HG02852 (cell line): ENCODE measurements around the gene ZBTB42.

Source experiments
- ATAC-seq: cut with Tn5 transposase; IDR thresholded peaks from one replicate; pipeline ENCODE4 v1.9.1; 2021; ENCODE audit warnings: mild to moderate bottlenecking, moderate library complexity; ENCODE audit not compliant: unreplicated experiment

Gene ZBTB42

DNA sequence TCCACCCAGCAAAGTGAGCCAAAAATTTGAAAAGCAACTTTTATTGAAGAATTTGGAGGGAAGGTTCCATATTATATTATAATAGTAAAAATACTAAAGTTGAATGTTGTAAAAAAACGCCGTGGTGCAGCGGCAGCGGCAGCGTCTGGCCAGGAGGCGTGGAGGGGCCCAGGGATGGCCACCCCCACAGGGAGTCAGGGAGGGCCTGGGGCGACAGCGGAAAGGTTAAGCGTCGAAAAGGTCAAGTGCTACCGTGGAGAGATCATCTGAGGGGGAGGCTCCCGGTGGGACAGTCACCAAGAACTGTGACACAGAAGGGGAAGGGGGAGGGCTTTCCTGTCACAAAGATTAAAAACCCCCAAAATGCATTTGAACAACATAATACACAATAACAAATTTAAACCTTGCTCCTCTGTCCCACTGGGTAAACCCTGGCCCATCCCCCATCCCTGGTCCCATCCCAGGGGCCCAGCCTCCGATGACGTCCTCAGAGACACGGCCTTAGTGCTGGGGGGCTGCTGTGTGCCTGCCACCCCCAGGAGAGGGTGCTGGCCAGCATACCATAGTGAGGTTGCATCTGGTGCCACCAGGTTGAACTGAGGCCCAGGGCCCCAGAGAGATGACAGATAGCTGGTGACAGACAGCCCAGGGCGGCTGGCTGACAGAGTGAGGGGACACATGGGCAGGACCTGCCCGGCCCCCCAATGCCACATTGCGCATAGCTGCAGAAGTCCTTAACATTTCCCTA, 31.4 kb upstream of the ZBTB42 start:
- no peak for ATAC-seq

DNA sequence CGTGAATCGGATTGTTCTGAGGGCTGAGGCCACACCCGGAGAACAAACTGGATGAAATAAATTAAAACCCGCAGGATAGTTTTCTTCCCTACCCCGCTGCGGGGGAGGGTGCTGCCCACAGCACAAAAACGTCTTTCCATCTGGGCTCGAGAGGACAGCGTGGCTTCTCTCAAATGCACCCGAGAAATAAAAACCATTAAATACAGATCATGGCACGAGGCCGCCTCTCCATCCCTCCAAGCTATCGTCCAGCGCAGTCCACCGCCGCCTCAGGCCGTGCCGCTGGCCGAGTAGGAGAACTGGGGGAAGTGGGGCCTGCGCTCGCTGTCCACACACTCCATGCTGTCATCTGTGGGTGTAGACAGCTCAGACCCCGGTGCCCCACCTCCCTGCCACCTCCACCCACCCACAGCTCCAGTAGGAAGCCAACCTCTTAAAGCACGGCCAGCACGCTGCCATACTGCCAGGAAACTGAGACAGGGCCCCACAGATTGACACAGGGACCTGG, 30.8 kb upstream of the ZBTB42 start:
- ATAC-seq, result no peak

DNA sequence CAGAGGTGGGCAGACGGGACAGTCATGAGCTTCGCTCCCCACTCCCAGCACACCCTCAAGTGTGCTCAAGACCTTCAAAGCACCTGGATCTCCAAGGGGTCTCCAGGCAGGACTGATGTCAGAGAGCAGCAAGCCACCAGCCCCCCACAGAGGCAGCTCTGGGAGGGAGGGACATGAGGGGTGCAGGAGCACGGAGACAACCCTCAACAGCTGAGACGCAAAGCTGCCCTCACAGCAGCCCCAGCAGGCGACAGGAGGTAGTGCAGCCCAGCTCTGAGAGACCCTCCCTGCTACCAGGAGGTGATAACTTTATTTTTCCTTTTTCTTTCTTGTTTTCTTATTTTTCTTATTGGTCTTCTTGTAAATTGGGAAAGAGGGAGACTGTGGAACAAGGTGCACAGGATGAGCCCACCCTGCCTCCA, 30.0 kb upstream of the ZBTB42 start:
- no peak for ATAC-seq

DNA sequence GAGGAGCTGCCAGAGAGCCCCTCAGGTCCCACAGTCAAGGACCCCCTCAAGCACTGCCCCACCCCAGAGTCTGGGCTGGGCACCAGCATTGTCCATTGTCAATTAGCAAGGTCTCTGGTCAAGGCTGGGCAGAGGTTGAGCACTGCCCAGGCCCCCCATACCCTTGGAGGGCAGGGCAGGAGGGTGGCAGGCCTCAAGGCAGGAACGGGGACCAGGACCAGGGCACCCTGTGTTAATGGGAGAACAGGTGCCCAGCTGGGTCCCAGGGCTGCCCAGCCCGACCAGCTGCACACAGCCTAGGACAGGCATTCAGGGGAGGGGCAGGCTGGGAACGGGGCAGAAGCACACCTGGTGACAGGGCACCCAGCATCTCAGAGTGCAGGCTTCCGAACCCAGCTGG, 29.5 kb upstream of the ZBTB42 start:
- ATAC-seq, result no peak

DNA sequence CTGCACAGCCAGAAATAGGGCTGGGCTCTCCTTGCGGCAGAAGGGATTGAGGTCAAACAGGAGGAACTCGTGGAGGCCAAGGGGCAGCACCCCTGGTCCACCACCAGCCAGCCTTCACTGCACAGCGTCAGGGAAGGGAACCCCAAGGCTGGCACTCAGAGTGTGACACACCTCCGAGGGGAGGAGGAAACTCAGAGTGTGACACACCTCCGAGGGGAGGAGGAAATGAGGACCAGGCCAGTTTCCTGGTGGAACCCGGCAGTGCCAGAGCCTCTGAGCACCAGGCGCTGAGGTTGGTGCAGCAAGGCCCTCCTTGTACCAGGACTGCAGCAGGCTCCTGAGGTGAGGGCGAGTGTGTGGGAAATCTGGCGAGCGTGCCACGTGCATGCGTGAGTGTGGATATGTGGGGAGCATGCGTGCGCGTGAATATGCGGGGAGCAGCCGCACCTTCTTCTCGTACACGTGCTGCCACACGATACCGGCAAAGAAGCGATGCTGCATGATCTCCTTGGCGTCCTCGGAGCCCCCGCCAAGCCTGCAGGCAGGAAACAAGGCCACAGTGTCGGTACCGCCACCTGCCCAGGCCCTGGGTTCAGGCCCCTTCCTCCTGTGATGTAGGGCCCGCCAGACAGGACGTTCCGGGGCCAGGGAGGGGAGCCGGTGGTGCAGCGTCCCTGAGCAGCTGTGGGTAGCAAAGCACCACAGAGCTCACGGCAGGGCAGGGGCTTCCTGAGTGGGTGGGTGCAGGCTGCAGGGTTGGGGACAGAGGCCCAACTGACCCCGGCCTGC, 28.8 kb upstream of the ZBTB42 start:
- no peak for ATAC-seq

DNA sequence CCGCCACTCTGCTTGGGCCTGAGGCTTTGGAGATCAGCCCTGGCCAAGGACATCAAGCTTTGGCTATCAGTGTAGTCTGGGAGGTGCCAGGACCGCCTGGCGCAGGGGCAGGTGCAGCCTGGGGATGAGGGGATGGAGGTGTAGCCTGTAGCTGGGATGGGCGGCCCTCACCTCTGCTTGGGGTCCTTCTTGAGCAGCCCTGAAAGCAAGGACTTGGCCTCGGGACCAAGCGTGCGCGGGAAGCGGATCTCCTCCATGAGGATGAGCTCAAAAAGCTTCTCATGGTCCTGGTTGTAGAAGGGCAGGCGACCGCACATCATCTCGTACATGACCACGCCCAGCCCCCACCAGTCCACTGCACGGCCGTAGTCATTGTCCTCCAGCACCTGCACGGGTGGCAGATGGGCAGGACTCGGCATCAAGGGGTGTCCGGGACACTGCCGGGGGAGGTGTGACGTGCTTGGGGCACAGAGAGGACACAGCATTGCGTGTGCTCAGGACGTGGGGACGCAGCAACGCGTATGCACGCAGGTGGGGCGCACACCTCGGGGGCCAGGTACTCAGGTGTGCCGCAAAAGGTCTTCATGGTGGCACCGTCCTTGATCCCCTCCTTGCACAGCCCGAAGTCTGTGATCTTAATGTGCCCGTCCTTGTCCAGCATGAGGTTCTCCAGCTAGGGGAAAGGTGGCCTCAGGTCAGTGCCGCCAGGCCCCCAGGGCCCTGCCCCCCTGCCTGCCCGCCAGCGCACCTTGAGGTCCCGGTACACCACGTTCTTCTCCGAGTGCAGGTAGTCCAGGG, 28.0 kb upstream of the ZBTB42 start:
- no peak for ATAC-seq

DNA sequence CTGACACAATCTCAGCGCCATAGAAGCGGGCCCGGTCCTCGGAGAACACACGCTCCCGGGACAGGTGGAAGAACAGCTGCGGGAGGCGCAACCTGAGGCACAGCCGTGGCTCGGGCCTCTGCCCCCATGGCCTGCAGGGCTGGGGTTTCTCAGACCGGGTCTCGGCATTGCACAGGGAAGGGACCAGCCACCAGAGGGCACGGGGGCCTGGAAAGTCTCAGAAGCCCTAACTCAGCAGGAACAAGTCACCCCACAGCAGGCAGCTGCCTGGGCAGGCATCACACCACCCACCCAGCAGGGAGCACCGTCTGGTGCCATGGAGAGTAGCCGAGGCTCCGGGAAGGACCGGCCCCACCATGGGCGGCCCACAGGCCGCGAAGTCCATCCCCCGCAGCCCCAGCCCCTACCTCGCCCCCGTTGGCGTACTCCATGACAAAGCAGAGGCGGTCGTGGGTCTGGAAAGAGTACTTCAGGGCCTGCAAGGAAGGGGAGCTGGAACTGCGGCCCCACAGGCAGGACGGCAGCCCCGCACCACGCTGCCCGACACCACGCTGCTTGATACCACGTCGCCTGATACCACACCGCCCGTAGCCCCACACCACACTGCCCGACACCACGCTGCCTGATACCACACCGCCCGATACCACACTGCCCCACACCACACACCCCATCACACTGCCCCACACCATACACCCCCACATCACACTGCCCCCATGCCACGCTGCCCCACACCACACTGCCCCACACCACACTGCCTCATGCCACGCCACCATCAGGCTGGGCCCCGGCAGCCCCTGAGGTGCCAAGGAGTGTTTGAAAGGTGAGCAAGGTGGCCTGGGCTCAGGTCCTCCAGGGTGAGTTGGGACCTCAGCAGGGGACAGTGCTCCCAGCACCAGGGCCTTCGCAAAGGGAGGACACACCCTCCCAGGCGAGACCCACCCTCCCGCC, 27.1 kb upstream of the ZBTB42 start:
- no peak for ATAC-seq

DNA sequence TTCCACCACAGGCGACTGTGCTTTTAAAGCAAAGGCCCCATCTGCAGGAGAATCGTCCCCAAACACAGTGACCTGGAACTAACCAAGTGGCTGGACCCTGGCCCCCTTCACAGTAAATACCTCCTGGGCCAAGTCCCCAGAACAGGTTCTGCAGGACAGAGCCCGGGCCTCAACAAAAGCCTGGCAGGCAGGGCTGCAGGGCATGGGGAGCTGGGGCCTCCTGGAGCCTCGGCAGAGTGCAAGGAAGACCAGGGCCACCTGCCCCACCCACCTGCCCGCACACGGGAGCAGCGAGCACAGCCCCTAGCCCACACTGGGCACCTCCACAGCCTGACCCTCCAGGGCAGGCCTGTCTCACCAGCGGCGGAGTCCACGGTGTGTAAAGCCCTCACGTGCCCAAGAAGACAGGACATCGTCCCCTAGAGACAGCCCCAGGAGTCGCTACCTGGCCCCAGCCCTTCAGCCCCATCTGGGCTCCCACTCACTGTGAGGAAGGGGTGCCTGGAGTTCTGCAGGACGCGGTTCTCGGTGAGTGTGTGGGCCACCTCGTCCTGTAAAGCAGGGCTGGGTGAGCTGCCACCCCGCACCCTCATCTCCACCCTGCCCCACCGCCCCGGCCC, 26.3 kb upstream of the ZBTB42 start:
- ATAC-seq, result no peak

DNA sequence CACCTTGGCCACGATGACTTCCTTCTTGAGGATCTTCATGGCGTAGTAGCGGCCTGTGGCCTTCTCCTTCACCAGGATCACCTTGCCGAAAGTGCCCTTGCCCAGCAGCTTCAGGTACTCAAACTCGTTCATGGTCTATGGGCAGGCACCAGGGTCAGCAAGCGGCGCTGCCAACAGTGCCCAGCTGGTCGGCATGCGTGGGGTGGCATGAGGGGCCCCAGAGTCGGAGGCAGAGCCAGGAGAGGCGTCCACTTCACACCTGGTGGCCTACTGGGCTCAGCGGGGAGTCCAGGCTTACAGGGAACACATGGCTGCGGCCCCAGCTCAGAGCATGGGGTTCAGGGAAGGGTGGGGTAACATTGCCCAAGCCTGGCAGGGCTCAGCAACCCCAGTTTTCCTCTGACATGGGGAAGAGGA, 25.8 kb upstream of the ZBTB42 start:
- ATAC-seq, result no peak

DNA sequence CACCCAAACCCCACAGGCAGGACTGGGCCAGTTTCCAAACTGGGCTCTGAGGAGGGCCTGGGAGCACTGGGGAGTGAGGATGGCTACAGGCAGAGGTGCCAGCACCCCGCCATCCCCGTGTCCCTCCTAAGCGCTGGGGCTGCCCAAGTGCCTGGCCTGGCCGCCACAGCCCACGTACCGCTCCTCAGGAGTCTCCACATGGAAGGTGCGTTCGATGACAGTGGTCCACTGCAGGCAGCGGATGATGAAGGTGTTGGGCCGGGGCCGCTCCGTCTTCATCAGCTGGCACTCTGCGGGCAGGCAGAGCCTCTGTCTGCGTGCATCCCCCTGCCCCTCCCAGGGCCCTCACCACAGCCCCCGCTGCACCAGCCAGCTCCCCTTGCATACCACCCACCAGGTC, 24.4 kb upstream of the ZBTB42 start:
- no peak for ATAC-seq

DNA sequence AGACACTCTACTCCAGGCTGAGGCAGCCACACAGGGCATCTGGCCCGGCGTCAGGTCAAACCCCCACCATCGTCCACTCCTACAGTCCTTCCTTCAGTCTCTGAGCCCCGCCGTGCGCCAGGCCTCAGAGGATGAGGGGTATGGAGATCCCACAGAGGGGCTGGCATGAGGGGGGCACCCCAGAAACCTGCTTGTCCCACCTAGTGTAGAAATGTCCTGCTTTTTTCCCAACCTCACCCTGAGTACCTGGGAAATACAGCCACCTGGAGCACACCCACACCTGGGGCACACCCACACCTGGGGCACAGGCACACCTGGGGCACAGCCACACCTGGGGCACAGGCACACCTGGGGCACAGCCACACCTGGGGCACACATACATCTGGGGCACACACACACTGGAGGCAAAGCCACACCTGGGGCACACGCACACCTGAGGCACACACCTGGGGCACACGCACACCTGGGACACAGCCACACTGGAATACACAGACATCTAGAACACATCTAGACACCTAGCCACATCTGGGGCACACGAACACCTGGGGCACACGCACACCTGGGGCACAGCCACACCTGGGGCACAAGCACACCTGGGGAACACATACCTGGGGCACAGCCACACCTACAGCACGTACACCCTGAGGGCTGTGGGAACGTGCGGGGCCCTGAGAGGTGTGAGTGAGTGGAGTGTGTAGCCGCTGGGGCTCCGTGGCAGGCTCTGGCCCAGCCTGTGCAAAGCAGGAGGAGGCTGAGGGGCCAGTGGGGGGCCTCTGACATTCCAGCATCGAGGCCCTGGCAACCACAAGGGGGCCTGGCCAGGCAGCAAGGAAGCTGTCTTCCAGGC, 23.7 kb upstream of the ZBTB42 start:
- ATAC-seq, result no peak

DNA sequence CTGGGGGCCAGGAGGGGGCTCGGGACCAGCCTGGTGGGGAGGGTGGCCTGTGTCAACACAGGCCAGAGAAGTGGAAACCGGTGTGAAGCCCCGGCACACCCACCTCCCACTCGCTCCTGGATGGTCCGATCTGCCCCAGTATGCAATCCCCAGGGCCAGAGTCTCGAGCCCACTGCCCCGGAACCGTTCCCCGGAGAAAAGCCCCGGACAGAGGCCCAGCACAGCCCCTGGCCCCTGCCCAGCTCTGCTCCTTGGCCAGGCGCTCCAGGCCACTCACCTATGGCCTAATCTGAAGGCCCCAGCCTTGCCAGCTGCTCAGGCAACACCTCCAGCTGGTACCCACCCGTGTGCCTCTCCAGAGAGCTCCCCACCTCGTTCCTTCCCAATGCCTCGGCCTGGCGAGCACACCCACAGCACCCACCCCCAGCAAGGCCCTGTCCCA, 23.1 kb upstream of the ZBTB42 start:
- ATAC-seq, result no peak

DNA sequence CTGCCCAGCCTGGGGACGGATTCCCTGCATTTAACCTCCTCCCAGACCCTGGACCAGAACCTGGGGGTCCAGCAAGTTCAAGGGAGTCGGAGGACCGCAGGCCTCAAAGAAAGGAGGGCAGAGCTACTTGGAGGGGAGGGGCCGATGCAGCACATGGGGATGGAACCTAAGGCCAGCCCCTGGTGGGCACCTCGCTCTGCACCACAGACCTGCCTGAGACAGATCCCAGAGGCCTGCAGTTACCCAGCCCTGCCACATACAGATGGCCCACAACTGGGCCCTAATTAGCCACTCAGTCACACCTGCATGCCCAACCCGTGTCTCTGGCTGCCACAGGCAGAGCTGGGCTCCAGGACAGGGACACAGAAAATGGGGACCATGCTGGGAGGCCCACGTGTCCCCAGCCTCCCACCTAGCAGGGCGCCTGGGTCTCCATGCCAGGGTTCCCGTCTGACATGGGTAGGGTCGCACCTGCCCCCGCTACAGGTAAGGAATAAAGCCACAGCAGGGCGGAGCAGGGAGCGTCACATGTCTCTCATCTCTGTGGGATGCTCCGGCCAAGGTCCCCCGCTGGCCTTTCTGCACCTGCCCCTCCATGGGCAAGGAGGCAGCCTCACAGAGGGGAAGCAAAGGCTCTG, 22.1 kb upstream of the ZBTB42 start:
- no peak for ATAC-seq

DNA sequence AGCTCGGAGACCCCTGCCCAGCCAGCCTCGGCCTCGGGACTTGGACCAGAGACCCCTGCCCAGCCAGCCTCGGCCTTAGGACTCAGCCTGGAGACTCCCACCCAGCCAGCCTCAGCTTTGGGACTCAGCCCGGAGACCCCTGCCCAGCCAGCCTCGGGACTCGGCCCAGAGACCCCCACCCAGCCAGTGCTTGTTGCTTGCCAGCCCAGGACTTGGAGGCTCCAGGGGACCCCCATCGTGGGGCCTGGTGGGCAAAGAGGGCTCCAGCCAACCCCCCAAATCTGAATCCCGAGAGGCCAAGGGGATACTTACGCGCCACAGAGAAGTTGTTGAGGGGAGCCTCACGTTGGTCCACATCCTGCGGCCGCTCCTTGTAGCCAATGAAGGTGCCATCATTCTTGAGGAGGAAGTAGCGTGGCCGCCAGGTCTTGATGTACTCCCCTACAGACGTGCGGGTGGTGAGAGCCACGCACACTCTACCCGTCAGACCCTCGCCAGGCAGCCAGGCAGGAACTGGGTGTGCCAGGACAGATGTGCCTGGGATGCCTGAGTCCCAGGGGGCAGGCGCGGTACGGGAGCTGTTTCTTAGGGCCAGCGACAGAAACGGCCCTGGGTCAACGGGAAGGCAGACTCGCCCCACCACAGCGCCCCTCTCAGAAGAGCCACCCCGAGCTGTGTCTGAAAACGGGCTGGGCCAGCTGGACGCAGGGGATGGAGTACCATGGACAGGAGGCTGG, 21.0 kb upstream of the ZBTB42 start:
- ATAC-seq, result no peak

DNA sequence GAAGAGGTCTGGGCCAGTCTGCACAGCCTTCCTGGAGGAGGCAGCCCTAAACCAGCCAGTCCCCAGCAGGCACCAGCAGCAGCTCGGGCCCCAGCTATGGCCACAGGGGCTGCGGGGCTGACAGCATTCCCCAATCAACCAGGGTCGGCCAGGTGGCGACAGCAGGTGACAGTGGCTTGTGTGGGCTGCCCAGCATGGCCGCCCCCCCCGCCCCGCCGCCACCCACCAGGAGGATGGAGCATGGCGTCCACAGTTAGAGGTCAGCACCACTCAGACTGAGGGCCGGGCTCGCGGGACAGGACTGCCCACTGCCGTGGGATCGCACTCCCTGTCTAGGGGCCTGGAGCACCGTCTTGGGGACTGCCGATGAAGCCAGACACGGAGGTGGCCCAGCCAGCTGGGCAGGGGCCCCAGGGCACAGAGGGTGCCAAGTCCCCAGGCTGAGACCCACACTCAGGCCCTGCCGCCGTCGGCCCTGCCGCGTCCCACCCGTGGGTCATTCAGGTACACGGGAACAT, 20.3 kb upstream of the ZBTB42 start:
- ATAC-seq, result no peak

DNA sequence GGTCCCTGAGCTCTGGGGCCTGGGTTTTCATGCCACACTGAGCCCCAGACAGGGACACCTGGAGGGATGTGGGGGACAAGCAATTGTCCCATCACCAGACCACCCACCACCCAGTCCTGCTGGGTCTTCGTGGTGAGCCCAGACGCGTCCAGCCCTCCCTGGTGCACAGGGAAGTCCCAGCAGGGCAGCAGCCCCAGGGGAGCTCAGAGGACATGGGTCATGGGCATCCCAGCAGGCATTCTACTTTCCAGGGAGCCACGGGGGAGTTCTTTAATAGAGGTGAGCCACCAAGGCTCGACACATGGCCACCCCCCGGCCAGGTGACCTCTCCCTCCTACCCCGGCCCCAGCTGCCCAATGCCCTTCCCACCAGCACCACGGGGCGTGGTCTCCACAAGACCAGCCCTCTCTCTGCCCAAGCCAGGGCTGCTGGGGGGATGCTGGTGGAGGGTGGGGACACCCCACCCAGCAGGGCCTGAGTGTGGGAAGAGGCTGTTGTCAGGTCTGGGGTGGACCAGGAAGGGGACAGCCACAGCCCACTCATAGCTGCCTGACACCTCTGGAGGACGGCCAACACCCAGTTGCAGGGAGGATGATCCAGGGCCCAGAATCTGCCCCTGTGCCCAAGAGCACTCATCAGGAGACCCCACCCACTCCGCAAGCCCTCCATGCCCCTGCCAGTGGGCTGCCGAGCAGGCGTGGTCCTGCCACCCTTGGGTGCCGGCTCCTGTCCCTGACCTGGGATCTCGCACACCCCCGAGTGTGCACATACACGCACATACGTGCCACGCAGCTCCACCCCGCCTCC, 19.4 kb upstream of the ZBTB42 start:
- no peak for ATAC-seq
